ENCODE measurements around the gene LARGE1.
A peak's percentile ranks its signal among the peaks of the same experiment; 100 is the strongest.

The LARGE1 gene

DNA sequence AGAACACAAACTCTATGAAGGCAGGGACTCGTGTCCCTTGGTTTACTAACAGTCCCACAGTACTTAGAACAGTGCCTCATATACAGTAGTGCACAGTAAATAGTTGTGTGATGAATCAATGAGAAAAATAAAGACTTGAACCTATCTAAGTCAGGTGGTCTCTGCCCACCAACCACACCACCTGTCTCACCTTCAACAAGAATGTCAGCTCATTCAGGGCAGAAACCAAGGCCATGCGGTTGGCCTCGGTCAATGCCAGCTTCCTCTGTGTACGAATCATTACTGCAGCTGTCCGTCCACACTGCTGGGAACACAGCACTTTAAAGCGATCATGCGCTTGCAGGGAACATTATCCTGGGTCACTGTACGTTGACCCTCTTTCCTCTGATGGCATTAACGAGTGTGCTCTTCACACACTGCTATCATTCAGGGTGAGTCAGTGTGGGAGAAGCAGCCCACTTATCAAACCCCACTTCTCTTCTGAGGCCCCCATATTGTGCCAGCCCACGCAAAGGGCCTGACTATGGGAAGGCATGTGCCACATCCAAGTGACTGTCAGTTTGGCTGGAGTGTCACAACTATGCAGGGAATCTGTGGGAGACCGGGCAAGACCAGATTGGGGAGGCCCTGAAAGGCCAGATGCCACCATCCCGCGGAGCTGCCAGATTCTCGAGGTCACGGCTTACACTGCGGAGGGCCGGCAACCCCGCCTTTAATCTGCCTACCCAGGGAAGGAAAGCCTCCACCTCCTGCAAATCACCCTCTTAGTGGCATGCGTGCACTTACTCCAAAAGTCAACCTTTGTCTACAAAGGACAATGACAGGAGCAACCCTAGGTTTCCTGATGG, 36.1 kb downstream of the LARGE1 start:
- DNase-seq (ENCODE audit: low read depth) = no peak

DNA sequence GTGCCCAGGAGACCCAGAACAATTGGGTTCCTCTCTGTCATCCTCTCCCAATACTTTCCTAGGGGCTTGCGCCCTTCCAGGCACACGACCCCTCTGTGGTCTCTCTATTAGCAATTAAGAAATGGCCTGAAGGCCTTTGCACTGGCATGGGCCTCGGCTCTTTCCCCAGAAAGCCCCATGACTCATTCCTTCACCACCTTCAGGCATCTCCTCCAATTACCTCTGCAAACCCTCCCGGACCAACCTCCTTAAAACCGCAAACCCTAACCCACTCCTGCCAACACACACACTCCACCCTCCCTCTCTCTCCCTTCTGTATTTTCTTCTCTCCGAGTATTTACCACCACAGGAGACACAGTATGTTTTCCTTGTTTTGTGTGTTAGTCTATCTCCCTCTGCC, 36.7 kb downstream of the LARGE1 start:
- no peak overlapping the region for H3K9ac ChIP-seq (ENCODE audit: low read length)
- no peaks in the 10 kb centered on the region for H3K4me1 ChIP-seq (ENCODE audit: control insufficient read depth, insufficient read depth, low read length)
- no peaks in the 10 kb centered on the region for H3K36me3 ChIP-seq (ENCODE audit: control insufficient read depth, insufficient read depth, low read length, severe bottlenecking)
- DNase-seq (ENCODE audit: low read depth) = no peak
- no peaks in the 10 kb centered on the region for H3K9me3 ChIP-seq (ENCODE audit: control insufficient read depth, low read length)
- no peak overlapping the region for H3K4me3 ChIP-seq (ENCODE audit: low read length)
- H3K27me3 ChIP-seq (replicated peaks; ENCODE audit: control insufficient read depth, insufficient read depth, low read length) = no peaks in the 10 kb centered on the region

More for the DNA sequence above, 36.1 kb downstream of the LARGE1 start:
- no peaks in the 10 kb centered on the region for H3K27me3 ChIP-seq (replicated peaks; ENCODE audit: control insufficient read depth, insufficient read depth, low read length)
- H3K4me3 ChIP-seq (ENCODE audit: low read length) = no peak overlapping the region
- H3K4me1 ChIP-seq (ENCODE audit: control insufficient read depth, insufficient read depth, low read length) = no peaks in the 10 kb centered on the region
- H3K36me3 ChIP-seq (ENCODE audit: control insufficient read depth, insufficient read depth, low read length, severe bottlenecking) = no peaks in the 10 kb centered on the region
- H3K9ac ChIP-seq (ENCODE audit: low read length) = no peak overlapping the region
- H3K9me3 ChIP-seq (ENCODE audit: control insufficient read depth, low read length) = no peaks in the 10 kb centered on the region

DNA sequence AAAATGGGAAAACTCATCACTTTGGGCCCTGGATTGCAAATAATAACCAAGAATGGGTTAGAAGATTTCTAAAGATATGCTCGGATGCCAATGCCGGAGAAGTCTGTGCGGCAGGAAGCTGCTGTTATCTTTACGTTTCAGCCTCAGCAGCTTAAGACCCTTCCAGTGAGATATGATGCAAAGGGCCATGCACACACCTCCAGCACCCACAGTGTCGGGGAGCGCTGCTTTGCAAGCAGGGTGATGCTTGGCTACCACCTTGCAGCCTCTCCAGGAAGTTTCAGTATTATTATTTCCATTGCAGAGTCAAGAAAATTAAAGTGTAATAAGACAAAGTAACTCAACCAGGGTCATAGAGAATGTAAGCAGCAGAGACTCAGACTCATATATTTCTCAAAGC, 37.3 kb downstream of the LARGE1 start:
- no peaks in the 10 kb centered on the region for H3K27me3 ChIP-seq (replicated peaks; ENCODE audit: control insufficient read depth, insufficient read depth, low read length)
- DNase-seq (ENCODE audit: low read depth) = no peak
- H3K36me3 ChIP-seq (ENCODE audit: control insufficient read depth, insufficient read depth, low read length, severe bottlenecking) = no peaks in the 10 kb centered on the region
- no peak overlapping the region for H3K9ac ChIP-seq (ENCODE audit: low read length)
- H3K4me3 ChIP-seq (ENCODE audit: low read length) = no peak overlapping the region
- H3K9me3 ChIP-seq (ENCODE audit: control insufficient read depth, low read length) = no peaks in the 10 kb centered on the region
- no peaks in the 10 kb centered on the region for H3K4me1 ChIP-seq (ENCODE audit: control insufficient read depth, insufficient read depth, low read length)

DNA sequence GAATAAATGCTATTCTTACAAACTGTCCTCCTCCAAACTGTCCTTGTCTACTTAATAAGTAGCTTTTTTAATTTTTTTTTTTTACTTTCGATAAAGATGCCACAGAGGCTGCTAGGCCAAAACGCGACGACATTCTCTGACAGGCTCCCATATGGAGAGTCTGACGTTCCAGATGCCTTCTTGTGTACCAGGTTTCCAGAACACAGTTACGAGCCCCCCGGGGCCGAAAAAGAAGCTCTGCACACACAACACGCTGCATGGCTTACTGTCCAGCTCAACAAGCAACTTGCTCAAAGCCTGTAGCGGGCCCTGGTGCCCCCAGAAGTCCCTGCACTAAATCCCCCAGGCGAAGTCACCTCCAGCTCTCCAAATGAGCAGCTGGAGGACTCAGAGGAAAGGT, 39.3 kb downstream of the LARGE1 start:
- Histone ChIP-seq H3K9ac (ENCODE audit: low read length) (no peak overlapping the region), H3K4me1 (ENCODE audit: control insufficient read depth, insufficient read depth, low read length) (no peaks in the 10 kb centered on the region), H3K9me3 (ENCODE audit: control insufficient read depth, low read length) (no peaks in the 10 kb centered on the region), H3K27me3 (replicated peaks; ENCODE audit: control insufficient read depth, insufficient read depth, low read length) (no peaks in the 10 kb centered on the region), H3K36me3 (ENCODE audit: control insufficient read depth, insufficient read depth, low read length, severe bottlenecking) (no peaks in the 10 kb centered on the region), H3K4me3 (ENCODE audit: low read length) (no peak overlapping the region)
- DNase-seq (ENCODE audit: low read depth) = no peak

DNA sequence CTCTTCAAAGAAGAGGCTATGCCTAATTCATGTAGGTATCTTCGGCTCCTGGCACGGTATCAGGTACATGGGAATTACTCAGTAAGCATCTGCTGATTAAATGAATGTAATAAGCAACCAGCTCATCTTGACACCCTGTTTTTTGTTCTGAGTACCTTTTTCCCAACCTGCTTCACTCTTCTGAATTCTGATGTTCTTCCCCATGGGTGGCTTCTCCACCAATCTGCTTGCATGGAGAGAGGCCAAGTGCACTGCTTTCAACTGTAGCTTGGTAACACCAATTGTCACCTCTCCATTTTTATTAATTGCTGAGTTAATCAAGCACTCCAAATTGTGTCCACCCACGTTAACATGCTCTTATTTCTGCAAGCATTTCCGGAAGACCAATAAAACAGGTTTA, 40.5 kb downstream of the LARGE1 start:
- no peaks in the 10 kb centered on the region for H3K27me3 ChIP-seq (replicated peaks; ENCODE audit: control insufficient read depth, insufficient read depth, low read length)
- H3K9me3 ChIP-seq (ENCODE audit: control insufficient read depth, low read length) = no peaks in the 10 kb centered on the region
- no peak for DNase-seq (ENCODE audit: low read depth)
- no peak overlapping the region for H3K9ac ChIP-seq (ENCODE audit: low read length)
- H3K4me1 ChIP-seq (ENCODE audit: control insufficient read depth, insufficient read depth, low read length) = no peaks in the 10 kb centered on the region
- no peak overlapping the region for H3K4me3 ChIP-seq (ENCODE audit: low read length)
- H3K36me3 ChIP-seq (ENCODE audit: control insufficient read depth, insufficient read depth, low read length, severe bottlenecking) = no peaks in the 10 kb centered on the region

DNA sequence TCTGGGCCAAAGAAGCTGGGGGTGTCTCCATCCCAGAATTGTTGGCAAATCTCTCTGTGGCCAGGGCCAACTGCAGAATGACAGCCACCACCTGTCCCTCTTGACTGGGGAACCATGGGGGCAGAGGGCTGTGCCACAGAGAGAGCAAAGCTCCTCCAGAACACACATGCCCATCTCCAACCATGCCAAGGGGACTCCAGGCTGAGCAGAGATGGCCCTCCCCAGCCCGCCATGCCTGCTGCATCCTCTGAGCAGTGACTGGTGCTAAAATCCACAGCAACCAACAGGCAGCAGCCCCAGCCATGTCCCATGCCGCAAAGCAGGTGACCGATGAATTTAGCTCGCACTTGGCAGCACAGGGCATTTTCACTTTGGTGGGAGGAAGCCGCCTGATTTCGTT, 45.0 kb downstream of the LARGE1 start:
- H3K36me3 ChIP-seq (ENCODE audit: control insufficient read depth, insufficient read depth, low read length, severe bottlenecking) = no peaks in the 10 kb centered on the region
- DNase-seq (ENCODE audit: low read depth) = no peak
- no peak overlapping the region for H3K9ac ChIP-seq (ENCODE audit: low read length)

DNA sequence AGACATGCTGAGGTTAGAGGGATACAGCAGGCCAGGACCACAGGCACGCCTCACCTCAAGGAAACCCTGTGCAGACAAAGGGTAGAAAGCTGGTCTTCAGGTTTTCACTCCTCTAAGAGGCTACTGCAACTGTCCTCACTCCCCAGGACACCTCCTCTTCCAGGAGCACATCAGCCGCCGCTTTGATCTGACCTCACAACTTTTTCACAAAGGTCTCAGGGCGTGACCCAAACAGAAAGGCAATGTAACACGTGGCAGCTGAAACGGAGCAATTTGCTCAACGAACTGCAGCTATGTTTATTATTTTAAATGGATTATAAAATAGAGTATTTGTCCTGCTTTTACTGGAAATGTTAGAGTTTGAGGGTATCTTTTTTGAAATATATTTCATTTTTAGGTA, 46.1 kb downstream of the LARGE1 start:
- peaks cover 9% of the 10 kb centered on the region for H3K4me1 ChIP-seq (ENCODE audit: control insufficient read depth, insufficient read depth, low read length)
- no peak for DNase-seq (ENCODE audit: low read depth)

More for the DNA sequence above, 45.0 kb downstream of the LARGE1 start:
- peaks cover 9% of the 10 kb centered on the region for H3K4me1 ChIP-seq (ENCODE audit: control insufficient read depth, insufficient read depth, low read length)
- H3K4me3 ChIP-seq (ENCODE audit: low read length) = no peak overlapping the region
- H3K9me3 ChIP-seq (ENCODE audit: control insufficient read depth, low read length) = no peaks in the 10 kb centered on the region
- no peaks in the 10 kb centered on the region for H3K27me3 ChIP-seq (replicated peaks; ENCODE audit: control insufficient read depth, insufficient read depth, low read length)

DNA sequence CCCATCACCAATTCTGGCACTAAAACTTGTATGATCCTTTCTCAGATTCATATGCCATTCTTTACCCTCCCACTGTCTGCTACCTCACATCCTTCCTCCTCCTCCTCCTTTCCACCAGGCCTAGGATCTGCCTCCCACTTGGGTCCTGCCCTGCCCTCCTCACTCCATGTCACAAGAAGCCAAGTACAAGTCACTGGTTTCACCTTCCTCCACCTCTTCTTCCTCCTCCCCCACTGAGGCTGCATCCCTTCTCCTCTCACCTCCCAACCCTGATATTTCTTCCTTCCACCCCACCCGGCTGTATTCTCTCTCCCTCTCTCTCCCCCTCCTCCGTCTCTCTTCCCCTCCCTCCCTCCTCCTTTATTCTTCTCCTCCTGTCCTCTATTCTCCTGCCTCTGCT, 46.6 kb downstream of the LARGE1 start:
- no peak for DNase-seq (ENCODE audit: low read depth)
- no peaks in the 10 kb centered on the region for H3K27me3 ChIP-seq (replicated peaks; ENCODE audit: control insufficient read depth, insufficient read depth, low read length)

More for the DNA sequence above, 46.1 kb downstream of the LARGE1 start:
- H3K9ac ChIP-seq (ENCODE audit: low read length) = no peak overlapping the region
- H3K4me3 ChIP-seq (ENCODE audit: low read length) = no peak overlapping the region
- no peaks in the 10 kb centered on the region for H3K27me3 ChIP-seq (replicated peaks; ENCODE audit: control insufficient read depth, insufficient read depth, low read length)
- no peaks in the 10 kb centered on the region for H3K36me3 ChIP-seq (ENCODE audit: control insufficient read depth, insufficient read depth, low read length, severe bottlenecking)
- H3K9me3 ChIP-seq (ENCODE audit: control insufficient read depth, low read length) = no peaks in the 10 kb centered on the region

DNA sequence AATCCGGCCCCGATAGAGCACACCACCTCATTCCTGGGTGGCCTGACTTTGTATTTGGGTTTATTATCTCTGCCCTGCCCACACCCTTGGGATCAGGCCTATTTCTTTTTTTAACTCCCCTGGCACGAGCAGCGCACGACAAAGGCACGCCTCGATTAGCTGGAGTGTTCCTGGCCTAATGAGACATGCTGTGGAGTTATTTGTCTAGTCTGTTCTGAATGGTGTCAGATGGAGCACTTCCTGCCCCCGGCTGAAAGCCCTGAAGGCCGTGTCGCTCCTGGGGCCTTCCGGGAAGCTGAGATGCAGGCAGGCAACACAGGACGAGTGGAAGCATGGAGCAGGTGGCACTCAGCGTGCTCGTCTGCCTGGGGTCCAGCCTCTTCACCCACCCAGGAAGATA, 47.1 kb downstream of the LARGE1 start:
- no peak overlapping the region for H3K4me3 ChIP-seq (ENCODE audit: low read length)
- H3K4me1 ChIP-seq (ENCODE audit: control insufficient read depth, insufficient read depth, low read length) = peaks cover 9% of the 10 kb centered on the region
- no peak for DNase-seq (ENCODE audit: low read depth)
- H3K27me3 ChIP-seq (replicated peaks; ENCODE audit: control insufficient read depth, insufficient read depth, low read length) = no peaks in the 10 kb centered on the region
- H3K36me3 ChIP-seq (ENCODE audit: control insufficient read depth, insufficient read depth, low read length, severe bottlenecking) = no peaks in the 10 kb centered on the region
- H3K9me3 ChIP-seq (ENCODE audit: control insufficient read depth, low read length) = no peaks in the 10 kb centered on the region
- no peak overlapping the region for H3K9ac ChIP-seq (ENCODE audit: low read length)

More for the DNA sequence above, 46.6 kb downstream of the LARGE1 start:
- H3K9me3 ChIP-seq (ENCODE audit: control insufficient read depth, low read length) = no peaks in the 10 kb centered on the region
- H3K4me3 ChIP-seq (ENCODE audit: low read length) = no peak overlapping the region
- H3K36me3 ChIP-seq (ENCODE audit: control insufficient read depth, insufficient read depth, low read length, severe bottlenecking) = no peaks in the 10 kb centered on the region
- peaks cover 9% of the 10 kb centered on the region for H3K4me1 ChIP-seq (ENCODE audit: control insufficient read depth, insufficient read depth, low read length)
- H3K9ac ChIP-seq (ENCODE audit: low read length) = no peak overlapping the region

DNA sequence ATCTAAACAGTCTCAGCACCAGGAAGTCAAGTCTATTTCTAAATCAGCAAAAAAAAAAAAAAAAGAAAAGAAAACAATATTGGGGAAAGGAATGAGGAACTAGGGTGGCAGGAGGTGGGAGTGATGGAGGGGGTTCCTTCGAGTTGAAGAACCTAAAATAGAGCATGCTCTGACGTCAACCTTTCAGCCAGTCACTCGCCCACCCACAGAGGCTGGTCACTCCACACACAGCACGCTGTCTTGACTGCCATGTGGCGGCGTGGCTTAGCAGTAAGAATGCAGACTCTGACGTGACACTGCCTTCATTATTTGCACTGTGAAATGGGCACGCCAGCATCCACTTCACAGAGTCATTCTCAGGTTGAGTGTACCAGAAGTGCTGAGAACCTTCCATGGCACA, 48.3 kb downstream of the LARGE1 start:
- Histone ChIP-seq H3K4me1 (ENCODE audit: control insufficient read depth, insufficient read depth, low read length) (peaks cover 20% of the 10 kb centered on the region), H3K4me3 (ENCODE audit: low read length) (no peak overlapping the region), H3K9ac (ENCODE audit: low read length) (no peak overlapping the region), H3K9me3 (ENCODE audit: control insufficient read depth, low read length) (no peaks in the 10 kb centered on the region), H3K27me3 (replicated peaks; ENCODE audit: control insufficient read depth, insufficient read depth, low read length) (no peaks in the 10 kb centered on the region), H3K36me3 (ENCODE audit: control insufficient read depth, insufficient read depth, low read length, severe bottlenecking) (no peaks in the 10 kb centered on the region)
- no peak for DNase-seq (ENCODE audit: low read depth)

DNA sequence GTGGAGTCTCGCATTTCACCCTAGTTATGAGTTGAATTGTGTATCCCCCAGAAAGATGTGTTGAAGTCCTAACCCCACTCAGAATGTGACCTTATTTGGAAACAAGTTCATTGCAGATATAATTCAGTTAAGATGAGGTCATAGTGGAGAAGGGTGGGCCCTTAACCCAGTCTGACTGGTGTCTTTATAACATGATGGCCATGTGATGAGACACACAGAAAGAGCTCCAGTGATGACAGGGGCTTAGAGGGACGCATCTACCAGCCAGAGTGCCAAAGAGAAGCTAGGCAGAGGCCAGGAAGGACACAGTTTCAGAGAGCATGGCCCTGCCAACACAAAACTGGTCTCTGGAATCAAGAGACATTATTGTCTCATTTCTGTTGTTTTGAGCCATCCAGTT, 50.3 kb downstream of the LARGE1 start:
- no peaks in the 10 kb centered on the region for H3K27me3 ChIP-seq (replicated peaks; ENCODE audit: control insufficient read depth, insufficient read depth, low read length)
- no peak overlapping the region for H3K4me3 ChIP-seq (ENCODE audit: low read length)
- H3K36me3 ChIP-seq (ENCODE audit: control insufficient read depth, insufficient read depth, low read length, severe bottlenecking) = no peaks in the 10 kb centered on the region
- no peak for DNase-seq (ENCODE audit: low read depth)
- no peaks in the 10 kb centered on the region for H3K9me3 ChIP-seq (ENCODE audit: control insufficient read depth, low read length)
- H3K4me1 ChIP-seq (ENCODE audit: control insufficient read depth, insufficient read depth, low read length) = peaks cover 35% of the 10 kb centered on the region
- no peak overlapping the region for H3K9ac ChIP-seq (ENCODE audit: low read length)

DNA sequence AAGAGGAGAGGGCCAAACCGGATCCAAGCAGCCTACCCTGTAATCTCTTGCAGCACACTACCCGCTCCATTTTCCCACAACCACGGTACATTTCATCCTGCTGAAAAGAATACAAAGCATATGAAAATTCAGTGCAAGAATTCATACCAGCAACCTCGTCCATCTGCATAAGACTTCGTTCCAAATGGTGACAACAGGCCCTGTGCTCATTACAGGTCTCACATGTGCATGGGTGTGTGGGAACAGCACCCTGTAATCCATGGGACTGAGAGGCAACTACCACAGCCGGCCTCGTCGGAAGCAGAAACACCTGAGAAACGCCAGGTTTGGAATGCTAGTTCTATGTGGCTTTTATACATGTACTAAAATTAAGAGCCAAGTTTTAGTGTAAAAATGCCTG, 52.3 kb downstream of the LARGE1 start:
- Histone ChIP-seq H3K4me3 (ENCODE audit: low read length) (no peak overlapping the region), H3K9me3 (ENCODE audit: control insufficient read depth, low read length) (no peaks in the 10 kb centered on the region), H3K4me1 (ENCODE audit: control insufficient read depth, insufficient read depth, low read length) (peaks cover 40% of the 10 kb centered on the region), H3K27me3 (replicated peaks; ENCODE audit: control insufficient read depth, insufficient read depth, low read length) (no peaks in the 10 kb centered on the region), H3K9ac (ENCODE audit: low read length) (peak overlapping the region; percentile 69), H3K36me3 (ENCODE audit: control insufficient read depth, insufficient read depth, low read length, severe bottlenecking) (no peaks in the 10 kb centered on the region)
- no peak for DNase-seq (ENCODE audit: low read depth)

Measured in adipocyte (in vitro differentiated cells).